ENCODE data around the gene TRIM7.

The TRIM7 gene

DNA sequence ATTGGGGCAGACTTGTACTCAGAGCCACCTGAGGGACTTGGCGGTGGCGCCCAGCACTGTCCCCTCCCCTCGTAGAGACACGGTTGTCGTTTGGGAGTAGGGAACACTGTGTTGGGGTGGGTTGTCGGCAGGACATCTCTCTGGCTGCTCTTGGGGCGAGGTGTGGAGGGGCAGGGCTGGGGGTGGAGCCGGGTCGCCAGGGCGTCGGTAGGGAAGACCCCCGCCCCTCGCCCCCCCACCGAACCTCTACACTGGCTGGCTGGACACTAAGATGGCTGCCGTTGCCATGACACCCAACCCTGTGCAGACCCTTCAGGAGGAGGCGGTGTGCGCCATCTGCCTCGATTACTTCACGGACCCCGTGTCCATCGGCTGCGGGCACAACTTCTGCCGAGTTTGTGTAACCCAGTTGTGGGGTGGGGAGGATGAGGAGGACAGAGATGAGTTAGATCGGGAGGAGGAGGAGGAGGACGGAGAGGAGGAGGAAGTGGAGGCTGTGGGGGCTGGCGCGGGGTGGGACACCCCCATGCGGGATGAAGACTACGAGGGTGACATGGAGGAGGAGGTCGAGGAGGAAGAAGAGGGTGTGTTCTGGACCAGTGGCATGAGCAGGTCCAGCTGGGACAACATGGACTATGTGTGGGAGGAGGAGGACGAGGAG, 18.9 kb upstream of the TRIM7 start:
- peaks cover 7% of the 10 kb centered on the region for H3K79me1 ChIP-seq (replicated peaks; ENCODE audit: low read length, poor library complexity, severe bottlenecking)
- no peak overlapping the region for H2BK15ac ChIP-seq (ENCODE audit: low read depth, poor library complexity, severe bottlenecking)
- H3K27ac ChIP-seq (ENCODE audit: low read length, poor library complexity, severe bottlenecking), result peak overlapping the region; percentile 99
- peak overlapping the region; percentile 73 for H3K4me2 ChIP-seq (ENCODE audit: low read length, poor library complexity, severe bottlenecking)
- H2AK5ac ChIP-seq (ENCODE audit: low read length, severe bottlenecking), result no peak overlapping the region
- H3K4ac ChIP-seq (ENCODE audit: low read depth in 1 of 2, low read length in 2 of 2), result peak overlapping the region; percentile 92 to 97
- H3K18ac ChIP-seq (ENCODE audit: low read depth in 1 of 2, low read length in 2 of 2), result peak overlapping the region; percentile 93 to 99
- H4K91ac ChIP-seq (ENCODE audit: low read length), result peak overlapping the region; percentile 95
- 14% methylated on average over 18 of the region's 31 CpGs for WGBS
- H2AFZ ChIP-seq (ENCODE audit: low read depth, low read length), result peak overlapping the region; percentile 39
- peak overlapping the region; percentile 22 for H2BK120ac ChIP-seq (ENCODE audit: low read depth, low read length)
- peaks cover 6 to 26% of the 10 kb centered on the region in 2 experiments for H3K36me3 ChIP-seq (ENCODE audit: control insufficient read depth in 1 of 2, insufficient read depth in 2 of 2, low read depth in 1 of 2, low read length in 2 of 2)
- peaks cover 10% of the 10 kb centered on the region for H3K4me1 ChIP-seq (ENCODE audit: control insufficient read depth, insufficient read depth, low read depth, low read length)
- H2BK12ac ChIP-seq (ENCODE audit: low read length in 2 of 2), result peak overlapping the region in 1 of 2 experiments; percentile 55
- peak overlapping the region; percentile 33 for H4K8ac ChIP-seq (ENCODE audit: low read length)
- H3K23ac ChIP-seq (ENCODE audit: low read length in 2 of 2), result peak overlapping the region in 1 of 2 experiments; percentile 70
- no peaks in the 10 kb centered on the region for H3K9me3 ChIP-seq (ENCODE audit: control insufficient read depth, low read length)
- H3K9ac ChIP-seq (ENCODE audit: low read length), result peak overlapping the region; percentile 97
- peak overlapping the region; percentile 83 to 98 for H3K4me3 ChIP-seq (ENCODE audit: insufficient read depth in 1 of 2, low read depth in 1 of 2, low read length in 2 of 2)
- peak overlapping the region; percentile 34 for H2BK5ac ChIP-seq (ENCODE audit: low read depth, low read length, poor library complexity, severe bottlenecking)
- H3K27me3 ChIP-seq (ENCODE audit: control insufficient read depth in 1 of 2, insufficient read depth in 1 of 2, low read length in 2 of 2), result no peaks in the 10 kb centered on the region
- peak; percentile 76 for DNase-seq
- H3K14ac ChIP-seq (ENCODE audit: low read length in 2 of 2), result peak overlapping the region in 1 of 2 experiments; percentile 91

DNA sequence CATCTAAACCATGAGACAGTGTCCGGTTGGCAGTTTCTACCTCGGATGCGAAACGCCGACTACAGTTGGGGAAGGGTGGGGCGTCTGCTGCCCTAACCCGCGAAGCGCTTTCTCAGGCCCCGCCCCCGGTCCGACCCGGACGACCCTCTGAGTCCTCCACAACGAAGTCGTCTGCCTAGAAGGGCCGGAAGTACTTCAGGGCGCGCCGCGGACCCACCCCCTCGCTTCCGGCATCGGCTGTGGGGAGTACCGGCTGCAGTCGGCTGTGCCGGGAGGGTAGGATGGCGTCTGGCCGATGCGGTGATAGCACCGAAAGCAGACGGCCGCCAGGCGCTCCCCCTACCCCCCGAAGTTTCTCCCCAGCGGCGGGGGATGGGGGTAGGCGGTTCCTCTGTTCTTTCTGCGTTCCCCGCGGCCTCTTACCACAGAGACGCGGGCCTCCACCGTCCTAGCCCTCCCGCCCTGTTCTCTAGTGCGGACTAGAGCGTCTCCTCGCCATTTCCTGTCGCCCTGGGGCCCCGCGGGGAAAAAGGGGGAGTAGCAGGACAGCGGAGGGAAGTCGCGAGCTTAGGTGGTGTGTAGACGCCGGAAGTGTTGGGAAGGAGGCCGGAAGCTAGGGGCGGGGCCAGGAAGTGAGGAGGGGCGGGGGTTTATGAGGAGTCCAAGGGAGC, 18.2 kb upstream of the TRIM7 start, which contains the start of gene TRIM41:
Gene TRIM41 (plus strand): TSS at position 224 of the 671 bp plus-strand sequence. CDS start 719 bp downstream, outside the sequence.
- Histone ChIP-seq H3K23ac (ENCODE audit: low read length in 2 of 2) (peak within 1 kb of the TSS in 1 of 2 experiments; percentile 70), H3K9me3 (ENCODE audit: control insufficient read depth, low read length) (no peaks in the 10 kb centered on the region), H2BK5ac (ENCODE audit: low read depth, low read length, poor library complexity, severe bottlenecking) (peak within 1 kb of the TSS; percentile 63), H3K27ac (ENCODE audit: low read length, poor library complexity, severe bottlenecking) (peak within 1 kb of the TSS; percentile 99), H2BK12ac (ENCODE audit: low read length in 2 of 2) (peak within 1 kb of the TSS; percentile 55 to 79), H3K79me1 (replicated peaks; ENCODE audit: low read length, poor library complexity, severe bottlenecking) (peaks cover 7% of the 10 kb centered on the region), H2AK5ac (ENCODE audit: low read length, severe bottlenecking) (no peak within 1 kb of the TSS), H3K4me1 (ENCODE audit: control insufficient read depth, insufficient read depth, low read depth, low read length) (peaks cover 10% of the 10 kb centered on the region), H3K4me3 (ENCODE audit: insufficient read depth in 1 of 2, low read depth in 1 of 2, low read length in 2 of 2) (peak within 1 kb of the TSS; percentile 83 to 98), H2BK15ac (ENCODE audit: low read depth, poor library complexity, severe bottlenecking) (no peak within 1 kb of the TSS), H3K4me2 (ENCODE audit: low read length, poor library complexity, severe bottlenecking) (peak within 1 kb of the TSS; percentile 87), H3K36me3 (ENCODE audit: control insufficient read depth in 1 of 2, insufficient read depth in 2 of 2, low read depth in 1 of 2, low read length in 2 of 2) (peaks cover 6 to 23% of the 10 kb centered on the region in 2 experiments), H4K91ac (ENCODE audit: low read length) (peak within 1 kb of the TSS; percentile 95), H3K9ac (ENCODE audit: low read length) (peak within 1 kb of the TSS; percentile 97), H3K18ac (ENCODE audit: low read depth in 1 of 2, low read length in 2 of 2) (peak within 1 kb of the TSS; percentile 97 to 99), H3K4ac (ENCODE audit: low read depth in 1 of 2, low read length in 2 of 2) (peak within 1 kb of the TSS; percentile 96 to 97), H2BK120ac (ENCODE audit: low read depth, low read length) (peak within 1 kb of the TSS; percentile 89), H3K14ac (ENCODE audit: low read length in 2 of 2) (peak within 1 kb of the TSS in 1 of 2 experiments; percentile 91), H3K27me3 (ENCODE audit: control insufficient read depth in 1 of 2, insufficient read depth in 1 of 2, low read length in 2 of 2) (no peaks in the 10 kb centered on the region), H2AFZ (ENCODE audit: low read depth, low read length) (peak within 1 kb of the TSS; percentile 39), H4K8ac (ENCODE audit: low read length) (peak within 1 kb of the TSS; percentile 96)
- under 1% methylated on average over 50 of the region's 59 CpGs for WGBS
- peak; percentile 99 for DNase-seq

DNA sequence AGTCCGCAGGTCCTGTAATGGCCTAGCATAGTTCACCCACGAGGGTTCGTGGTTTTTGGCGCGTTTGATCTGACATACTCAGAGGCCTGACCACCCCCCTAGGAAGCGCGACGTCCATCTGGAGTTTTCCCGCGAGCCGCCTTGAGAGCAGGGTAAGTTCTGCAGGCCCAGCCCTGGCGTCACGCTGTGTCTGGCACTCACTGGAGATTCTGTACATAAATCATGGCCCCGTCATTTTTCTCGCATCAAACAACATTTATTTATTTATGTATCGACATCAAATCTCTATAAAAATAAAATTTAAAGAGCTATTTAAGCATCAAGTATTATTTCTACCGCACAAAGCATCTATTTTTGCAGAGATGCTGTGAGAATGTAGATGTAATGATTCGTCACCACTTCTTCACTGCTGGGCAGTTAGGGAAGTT, 17.6 kb upstream of the TRIM7 start:
- Histone ChIP-seq H2BK5ac (ENCODE audit: low read depth, low read length, poor library complexity, severe bottlenecking) (peak overlapping the region; percentile 38), H4K91ac (ENCODE audit: low read length) (peak overlapping the region; percentile 90)

More for the DNA sequence above, 17.6 kb upstream of the TRIM7 start:
- WGBS, result under 1% methylated on average over 14 of the region's 18 CpGs
- H2AK5ac ChIP-seq (ENCODE audit: low read length, severe bottlenecking), result no peak overlapping the region
- peak overlapping the region; percentile 50 for H2BK120ac ChIP-seq (ENCODE audit: low read depth, low read length)
- H3K4me3 ChIP-seq (ENCODE audit: insufficient read depth in 1 of 2, low read depth in 1 of 2, low read length in 2 of 2), result peak overlapping the region; percentile 55 to 98
- H4K8ac ChIP-seq (ENCODE audit: low read length), result peak overlapping the region; percentile 96
- peaks cover 5% of the 10 kb centered on the region for H3K79me1 ChIP-seq (replicated peaks; ENCODE audit: low read length, poor library complexity, severe bottlenecking)
- H3K9me3 ChIP-seq (ENCODE audit: control insufficient read depth, low read length), result no peaks in the 10 kb centered on the region
- peak; percentile 89 for DNase-seq
- H3K23ac ChIP-seq (ENCODE audit: low read length in 2 of 2), result no peak overlapping the region
- H3K18ac ChIP-seq (ENCODE audit: low read depth in 1 of 2, low read length in 2 of 2), result peak overlapping the region in 1 of 2 experiments; percentile 92
- no peaks in the 10 kb centered on the region for H3K27me3 ChIP-seq (ENCODE audit: control insufficient read depth in 1 of 2, insufficient read depth in 1 of 2, low read length in 2 of 2)
- peak overlapping the region; percentile 99 for H3K27ac ChIP-seq (ENCODE audit: low read length, poor library complexity, severe bottlenecking)
- peak overlapping the region; percentile 87 for H3K4me2 ChIP-seq (ENCODE audit: low read length, poor library complexity, severe bottlenecking)
- peaks cover 3 to 20% of the 10 kb centered on the region in 2 experiments for H3K36me3 ChIP-seq (ENCODE audit: control insufficient read depth in 1 of 2, insufficient read depth in 2 of 2, low read depth in 1 of 2, low read length in 2 of 2)
- no peak overlapping the region for H3K14ac ChIP-seq (ENCODE audit: low read length in 2 of 2)
- no peak overlapping the region for H2AFZ ChIP-seq (ENCODE audit: low read depth, low read length)
- H2BK15ac ChIP-seq (ENCODE audit: low read depth, poor library complexity, severe bottlenecking), result no peak overlapping the region
- peak overlapping the region; percentile 2 to 79 for H2BK12ac ChIP-seq (ENCODE audit: low read length in 2 of 2)
- H3K4me1 ChIP-seq (ENCODE audit: control insufficient read depth, insufficient read depth, low read depth, low read length), result peaks cover 12% of the 10 kb centered on the region
- peak overlapping the region; percentile 97 for H3K9ac ChIP-seq (ENCODE audit: low read length)
- peak overlapping the region; percentile 5 to 35 for H3K4ac ChIP-seq (ENCODE audit: low read depth in 1 of 2, low read length in 2 of 2)
